Choroid plexus epithelial cell (primary cell): ENCODE data around the gene ATXN1.

Experiments
- DNase-seq: peaks from one replicate; pipeline ENCODE4 v3.0.0-alpha.2; 2010; ENCODE audit warnings: low read depth
- H3K4me3 ChIP-seq: 2 replicates; pipeline ENCODE4 v1.5.1; 2011; ENCODE audit warnings: low read depth, mild to moderate bottlenecking, control low read depth, low read length, moderate library complexity
- CTCF ChIP-seq: conservative IDR thresholded peaks from 2 replicates; pipeline ENCODE4 v1.5.1; 2011; ENCODE audit warnings: low read depth, mild to moderate bottlenecking, control low read depth, inconsistent platforms, low read length, moderate library complexity

Gene ATXN1

DNA sequence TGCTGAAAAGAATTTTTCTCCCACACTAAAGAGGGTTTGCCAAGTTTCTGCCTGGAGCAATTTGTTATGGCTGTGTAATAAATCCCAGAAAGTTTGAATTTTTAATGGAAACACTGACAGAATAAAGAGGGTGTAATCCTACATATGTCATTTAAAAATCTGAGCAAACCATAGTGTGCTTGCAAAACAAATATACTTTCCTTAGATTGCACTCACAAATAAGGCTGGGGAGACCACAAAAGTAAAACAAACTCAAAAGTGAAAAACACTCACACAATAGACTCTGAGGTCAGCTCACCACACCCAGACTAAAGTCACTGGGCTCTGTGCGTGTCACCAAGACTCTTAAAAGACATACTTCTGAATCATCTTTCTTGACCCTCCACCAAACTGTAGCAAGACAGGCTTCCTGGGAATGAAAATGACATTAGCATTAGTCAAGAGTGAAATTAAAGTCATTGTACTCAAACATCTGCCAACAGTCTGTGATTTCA is 4.8 kb upstream of the ATXN1 start:
- TF ChIP-seq CTCF, result no peak
- no peak overlapping the region for H3K4me3 ChIP-seq
- DNase-seq, result peak; percentile 58

DNA sequence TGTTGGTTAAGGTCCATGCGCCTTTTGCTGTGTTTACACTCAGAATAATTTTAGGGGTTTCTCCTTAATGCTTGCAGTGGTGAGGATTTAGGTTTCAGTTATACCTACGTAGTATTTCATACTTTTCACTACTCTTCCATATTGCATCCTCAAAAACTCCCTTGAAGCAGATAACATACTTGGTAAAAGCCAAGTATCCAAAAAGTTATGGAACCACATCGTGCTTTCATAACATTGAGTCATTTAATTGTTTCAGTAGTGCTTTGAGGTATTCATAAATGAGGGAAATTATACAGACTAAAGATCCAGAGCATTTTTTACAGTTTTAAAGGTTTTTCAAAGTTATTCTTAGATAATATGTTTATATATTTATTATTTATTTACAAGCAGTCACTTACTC is 4.0 kb upstream of the ATXN1 start:
- no peak overlapping the region for H3K4me3 ChIP-seq
- DNase-seq, result no peak
- no peak for TF ChIP-seq CTCF

DNA sequence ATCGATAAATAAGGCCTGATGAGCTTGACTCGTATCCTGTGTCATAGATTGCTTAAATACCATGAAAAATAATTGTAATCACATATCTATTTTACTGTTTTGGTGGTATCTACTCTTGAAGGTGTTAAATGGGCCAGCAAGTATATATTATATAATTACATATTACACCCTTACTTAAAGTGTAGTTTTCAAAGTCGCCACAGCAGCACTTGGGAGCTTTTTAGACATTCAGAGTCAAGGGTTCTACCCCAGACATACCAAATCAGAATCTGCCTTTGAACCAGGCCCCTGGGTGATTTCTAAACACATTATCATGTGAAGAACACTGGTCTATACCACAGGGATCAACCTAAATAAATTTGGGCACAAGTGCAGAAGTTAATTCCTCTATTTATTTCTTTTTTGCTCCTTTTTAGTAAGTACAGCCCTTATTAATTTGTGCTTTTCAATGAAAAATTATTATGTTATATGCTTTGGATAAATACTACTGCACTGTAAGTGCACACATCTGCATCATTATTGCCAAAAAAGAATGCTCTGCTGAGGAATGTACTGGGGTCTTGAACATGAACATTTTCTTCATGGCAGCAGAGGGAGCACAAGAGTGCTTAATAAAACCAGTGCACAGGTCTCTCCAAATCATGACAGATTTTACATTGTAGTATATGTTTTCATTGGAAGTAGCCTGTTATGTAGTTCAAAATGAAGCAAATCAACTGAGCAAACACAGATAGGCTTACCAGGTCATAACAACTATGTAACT is 3.1 kb upstream of the ATXN1 start:
- DNase-seq, result peak; percentile 83
- H3K4me3 ChIP-seq, result no peak overlapping the region
- TF ChIP-seq CTCF, result peak; percentile 64

- H3K4me3 ChIP-seq, result peak overlapping the region; percentile 78
- peak; percentile 87 for DNase-seq
- TF ChIP-seq CTCF, result peak; percentile 82
These were observed 1.6 kb upstream of the ATXN1 start for GRCh38 chr6:16762550-16763477.

- peak overlapping the region; percentile 78 for H3K4me3 ChIP-seq
- no peak for DNase-seq
- no peak for TF ChIP-seq CTCF
These were observed 949 bp upstream of the ATXN1 start for GRCh38 chr6:16762268-16762549.

DNA sequence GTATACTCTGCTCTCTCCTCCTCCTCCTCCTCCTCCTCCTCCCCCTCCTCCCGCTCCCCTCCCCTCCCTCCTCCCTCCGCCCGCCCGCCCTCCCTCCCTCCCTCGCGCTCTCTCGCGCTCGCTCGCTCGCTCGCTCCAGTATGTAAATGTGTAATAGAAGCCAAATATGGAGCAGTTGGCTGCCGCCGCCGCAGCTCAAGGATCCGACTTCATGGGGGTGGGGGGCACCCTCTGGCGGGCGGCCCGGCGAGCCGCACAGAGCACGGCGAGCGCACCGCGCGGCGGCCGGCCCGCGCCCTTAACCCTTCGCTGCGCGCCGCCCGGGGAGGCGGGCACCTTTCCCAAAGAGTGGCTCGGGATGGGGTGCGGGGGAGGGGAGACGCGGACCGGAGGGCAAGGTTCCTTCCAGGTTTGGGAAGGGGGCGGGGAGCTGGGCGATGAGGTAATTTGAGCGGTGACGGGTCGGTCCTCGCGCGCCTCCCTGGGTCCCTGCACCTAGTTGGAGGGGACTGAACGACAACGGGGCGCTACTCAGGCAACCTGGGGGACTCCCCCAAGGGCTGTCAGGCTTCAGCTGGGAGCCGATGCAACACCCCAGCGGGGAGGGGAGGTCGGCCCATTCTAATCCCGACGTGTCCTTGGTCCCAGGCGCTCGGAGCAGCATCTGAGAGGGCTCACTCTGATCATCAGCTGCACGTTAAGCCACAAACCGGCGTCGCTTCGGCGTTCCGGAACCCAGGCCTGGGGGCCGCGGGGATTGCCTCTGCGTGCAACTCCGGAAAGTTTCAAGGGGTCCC is 409 bp upstream of the ATXN1 start:
- TF ChIP-seq CTCF, result peak; percentile 38
- DNase-seq, result peak; percentile 95
- peak overlapping the region; percentile 78 for H3K4me3 ChIP-seq
